Measurements from ENCODE around the gene PKD1.

PKD1 gene

DNA sequence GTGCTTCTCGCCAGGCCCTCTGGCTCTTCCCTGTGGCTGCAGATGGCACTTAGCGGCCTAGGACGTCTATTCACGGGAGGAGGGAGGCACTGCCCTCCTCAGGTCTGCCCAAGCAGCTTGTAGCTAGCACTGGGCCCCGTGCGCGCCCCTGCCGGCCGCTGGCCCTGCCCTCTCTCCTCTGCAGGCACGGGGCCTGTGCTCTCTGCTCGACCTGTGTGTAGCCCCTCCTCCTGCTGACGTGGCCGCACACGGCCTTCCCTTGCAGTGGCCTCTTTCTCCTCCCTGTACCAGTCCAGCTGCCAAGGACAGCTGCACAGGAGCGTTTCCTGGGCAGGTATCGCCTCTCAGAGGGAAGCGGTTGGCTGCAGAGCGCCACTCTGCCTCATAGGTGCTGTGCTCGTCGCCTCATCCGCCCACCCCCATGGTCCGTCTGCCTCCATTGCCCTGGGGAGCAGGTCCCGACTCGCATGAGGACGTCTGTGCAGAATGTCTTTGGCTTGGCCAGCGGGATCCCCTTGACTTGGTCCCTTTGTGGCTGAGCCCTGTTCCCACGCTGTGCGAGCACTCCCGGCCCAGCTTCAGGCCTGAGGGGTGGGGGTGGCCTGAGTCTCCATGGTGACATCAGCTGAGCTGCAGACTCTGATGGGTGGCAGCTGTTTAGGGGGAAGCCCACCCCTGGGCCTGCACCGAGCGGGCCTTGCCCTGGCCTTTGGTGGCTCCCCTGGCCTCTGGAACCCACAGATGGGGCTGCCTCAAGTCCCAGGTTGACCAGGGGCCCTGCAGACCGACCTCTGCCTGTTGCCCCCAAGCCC lies 53.3 kb downstream of the PKD1 start:
- no peaks in the 10 kb centered on the region for H3K9me3 ChIP-seq (ENCODE audit: low read depth, low read length)
- no peak for DNase-seq (ENCODE audit: low read depth, low spot score)
- no peak overlapping the region for H3K4me3 ChIP-seq
- no peak overlapping the region for H3K27ac ChIP-seq
- H3K36me3 ChIP-seq (ENCODE audit: insufficient read depth, low read length): no peaks in the 10 kb centered on the region; the same call in 1 of the 2 replicates
- no peak for TF ChIP-seq EZH2 (IDR thresholded peaks at IDR 0.05)
- TF ChIP-seq POLR2AphosphoS5 (IDR thresholded peaks at IDR 0.05; ENCODE audit: borderline replicate concordance, low read depth, low read length): no peak
- no peak for TF ChIP-seq FOXP2 (optimal IDR thresholded peaks at IDR 0.05; ENCODE audit: control extremely low read depth, extremely low read length, insufficient read depth)
- H3K9ac ChIP-seq (ENCODE audit: insufficient read length): no peak overlapping the region

DNA sequence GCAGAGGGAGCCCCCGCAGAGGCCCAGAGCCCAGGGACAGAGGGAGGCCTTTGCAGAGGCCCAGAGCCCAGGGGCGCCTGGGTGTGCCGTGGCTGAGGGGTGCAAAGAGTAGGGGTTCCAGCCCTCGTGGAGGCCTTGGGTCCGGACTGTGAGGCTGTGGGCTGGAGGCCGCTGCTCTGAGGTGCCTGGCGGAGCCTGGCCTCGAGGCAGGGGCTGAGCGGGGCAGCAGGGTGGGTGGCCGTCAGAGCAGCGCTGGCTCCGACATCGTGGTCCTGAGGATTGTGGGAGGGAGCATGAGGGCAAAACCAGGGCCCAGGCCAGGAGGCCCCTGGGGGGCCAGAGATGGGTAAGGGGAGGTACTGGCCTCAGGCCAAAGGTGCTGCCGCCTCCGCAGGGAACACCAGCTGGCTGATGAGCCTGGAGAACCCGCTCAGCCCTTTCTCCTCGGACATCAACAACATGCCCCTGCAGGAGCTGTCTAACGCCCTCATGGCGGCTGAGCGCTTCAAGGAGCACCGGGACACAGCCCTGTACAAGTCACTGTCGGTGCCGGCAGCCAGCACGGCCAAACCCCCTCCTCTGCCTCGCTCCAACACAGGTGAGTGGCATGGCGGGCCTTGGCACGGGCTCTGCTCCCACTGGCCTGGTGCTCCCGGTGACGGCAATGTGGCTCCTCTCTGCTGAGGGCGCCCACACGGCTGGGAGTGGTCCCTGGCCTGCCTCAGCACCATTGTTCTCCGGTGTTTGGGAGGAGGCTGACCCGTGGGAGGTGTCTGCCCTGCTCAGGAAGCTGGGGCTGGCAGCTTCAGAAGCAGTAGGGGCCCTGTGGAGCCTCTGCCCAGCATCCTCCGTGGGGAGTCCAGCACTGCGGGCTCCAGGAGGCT lies 54.3 kb downstream of the PKD1 start:
- no peak overlapping the region for H3K4me3 ChIP-seq
- no peak for DNase-seq (ENCODE audit: low read depth, low spot score)
- H3K27ac ChIP-seq: no peak overlapping the region
- H3K9me3 ChIP-seq (ENCODE audit: low read depth, low read length): no peaks in the 10 kb centered on the region
- no peak overlapping the region for H3K9ac ChIP-seq (ENCODE audit: insufficient read length)
- TF ChIP-seq POLR2AphosphoS5 (IDR thresholded peaks at IDR 0.05; ENCODE audit: borderline replicate concordance, low read depth, low read length) (no peak), FOXP2 (optimal IDR thresholded peaks at IDR 0.05; ENCODE audit: control extremely low read depth, extremely low read length, insufficient read depth) (no peak), EZH2 (IDR thresholded peaks at IDR 0.05) (no peak)
- H3K36me3 ChIP-seq (ENCODE audit: insufficient read depth, low read length): no peaks in the 10 kb centered on the region; the same call in 1 of the 2 replicates

- DNase-seq (ENCODE audit: low read depth, low spot score): no peak
- TF ChIP-seq EZH2 (IDR thresholded peaks at IDR 0.05) (no peak), FOXP2 (optimal IDR thresholded peaks at IDR 0.05; ENCODE audit: control extremely low read depth, extremely low read length, insufficient read depth) (no peak), POLR2AphosphoS5 (IDR thresholded peaks at IDR 0.05; ENCODE audit: borderline replicate concordance, low read depth, low read length) (no peak)
- H3K9ac ChIP-seq (ENCODE audit: insufficient read length): no peak overlapping the region
- no peak overlapping the region for H3K27ac ChIP-seq
- H3K9me3 ChIP-seq (ENCODE audit: low read depth, low read length): no peaks in the 10 kb centered on the region
- no peaks in the 10 kb centered on the region for H3K36me3 ChIP-seq (ENCODE audit: insufficient read depth, low read length)
- no peak overlapping the region for H3K4me3 ChIP-seq
Observed at GRCh38 chr16:2079991-2080390, 55.7 kb downstream of the PKD1 start.

DNA sequence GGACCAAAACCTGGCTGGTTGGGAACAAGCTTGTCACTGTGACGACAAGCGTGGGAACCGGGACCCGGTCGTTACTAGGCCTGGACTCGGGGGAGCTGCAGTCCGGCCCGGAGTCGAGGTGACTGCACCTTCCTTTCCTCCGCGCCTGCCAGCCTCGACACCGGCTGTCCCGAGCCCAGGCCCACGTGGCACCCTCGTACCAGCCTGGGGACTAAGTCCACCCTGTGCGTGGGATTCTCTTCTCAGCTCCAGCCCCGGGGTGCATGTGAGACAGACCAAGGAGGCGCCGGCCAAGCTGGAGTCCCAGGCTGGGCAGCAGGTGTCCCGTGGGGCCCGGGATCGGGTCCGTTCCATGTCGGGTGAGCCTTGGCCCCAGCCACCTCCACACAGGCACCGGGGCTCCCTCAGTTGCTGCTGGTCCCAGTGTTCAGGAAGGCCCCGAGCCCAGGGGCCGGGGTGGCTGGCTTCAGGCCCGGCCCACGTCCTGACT lies 56.3 kb downstream of the PKD1 start:
- Histone ChIP-seq H3K9me3 (ENCODE audit: low read depth, low read length) (no peaks in the 10 kb centered on the region), H3K36me3 (ENCODE audit: insufficient read depth, low read length) (no peaks in the 10 kb centered on the region), H3K4me3 (no peak overlapping the region), H3K9ac (ENCODE audit: insufficient read length) (no peak overlapping the region), H3K27ac (no peak overlapping the region)
- no peak for TF ChIP-seq POLR2AphosphoS5 (IDR thresholded peaks at IDR 0.05; ENCODE audit: borderline replicate concordance, low read depth, low read length)
- no peak for DNase-seq (ENCODE audit: low read depth, low spot score)

DNA sequence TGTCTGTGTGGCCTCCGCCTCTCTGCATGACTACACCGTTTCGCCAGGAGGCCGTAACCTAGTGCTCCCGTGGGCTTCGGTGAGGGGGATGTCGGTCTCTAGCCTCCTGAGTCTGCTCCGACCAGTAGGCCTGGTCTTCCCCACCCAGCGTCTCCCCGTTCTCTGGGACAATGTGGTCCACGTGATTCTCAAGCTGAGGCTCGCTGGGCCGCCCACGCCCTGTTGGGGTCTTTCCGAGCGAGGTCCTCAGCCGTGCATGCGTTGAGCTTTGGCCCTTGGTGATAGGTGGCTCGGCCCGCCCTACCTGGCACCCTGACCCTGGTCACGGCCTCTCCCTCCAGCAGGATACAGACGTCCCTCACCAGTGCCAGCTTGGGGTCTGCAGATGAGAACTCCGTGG lies 57.0 kb downstream of the PKD1 start:
- H3K9ac ChIP-seq (ENCODE audit: insufficient read length): no peak overlapping the region
- H3K27ac ChIP-seq: no peak overlapping the region
- no peak overlapping the region for H3K4me3 ChIP-seq
- DNase-seq (ENCODE audit: low read depth, low spot score): no peak
- TF ChIP-seq FOXP2 (optimal IDR thresholded peaks at IDR 0.05; ENCODE audit: control extremely low read depth, extremely low read length, insufficient read depth) (no peak), EZH2 (IDR thresholded peaks at IDR 0.05) (no peak), POLR2AphosphoS5 (IDR thresholded peaks at IDR 0.05; ENCODE audit: borderline replicate concordance, low read depth, low read length) (no peak)
- H3K36me3 ChIP-seq (ENCODE audit: insufficient read depth, low read length): no peaks in the 10 kb centered on the region; the same call in 1 of the 2 replicates
- H3K9me3 ChIP-seq (ENCODE audit: low read depth, low read length): no peaks in the 10 kb centered on the region

- no peak for DNase-seq (ENCODE audit: low read depth, low spot score)
Observed at GRCh38 chr16:2078096-2078495, 57.6 kb downstream of the PKD1 start.

GRCh38 chr16:2077696-2078095 lies 58.0 kb downstream of the PKD1 start:
- TF ChIP-seq FOXP2 (optimal IDR thresholded peaks at IDR 0.05; ENCODE audit: control extremely low read depth, extremely low read length, insufficient read depth): no peak
- no peak for TF ChIP-seq EZH2 (IDR thresholded peaks at IDR 0.05)
- TF ChIP-seq POLR2AphosphoS5 (IDR thresholded peaks at IDR 0.05; ENCODE audit: borderline replicate concordance, low read depth, low read length): no peak
- Histone ChIP-seq H3K9me3 (ENCODE audit: low read depth, low read length) (no peaks in the 10 kb centered on the region), H3K27ac (no peak overlapping the region), H3K9ac (ENCODE audit: insufficient read length) (no peak overlapping the region), H3K36me3 (ENCODE audit: insufficient read depth, low read length) (no peaks in the 10 kb centered on the region; the same call in 1 of the 2 replicates), H3K4me3 (no peak overlapping the region)
- no peak for DNase-seq (ENCODE audit: low read depth, low spot score)

More at GRCh38 chr16:2078096-2078495, 57.6 kb downstream of the PKD1 start:
- Histone ChIP-seq H3K9me3 (ENCODE audit: low read depth, low read length) (no peaks in the 10 kb centered on the region), H3K27ac (no peak overlapping the region), H3K9ac (ENCODE audit: insufficient read length) (no peak overlapping the region), H3K4me3 (no peak overlapping the region), H3K36me3 (ENCODE audit: insufficient read depth, low read length) (no peaks in the 10 kb centered on the region; the same call in 1 of the 2 replicates)
- TF ChIP-seq POLR2AphosphoS5 (IDR thresholded peaks at IDR 0.05; ENCODE audit: borderline replicate concordance, low read depth, low read length) (no peak), FOXP2 (optimal IDR thresholded peaks at IDR 0.05; ENCODE audit: control extremely low read depth, extremely low read length, insufficient read depth) (no peak), EZH2 (IDR thresholded peaks at IDR 0.05) (no peak)

GRCh38 chr16:2077016-2077415 lies 58.7 kb downstream of the PKD1 start:
- Histone ChIP-seq H3K4me3 (no peak overlapping the region), H3K36me3 (ENCODE audit: insufficient read depth, low read length) (no peaks in the 10 kb centered on the region; the same call in 1 of the 2 replicates), H3K9me3 (ENCODE audit: low read depth, low read length) (no peaks in the 10 kb centered on the region), H3K9ac (ENCODE audit: insufficient read length) (no peak overlapping the region), H3K27ac (no peak overlapping the region)
- no peak for TF ChIP-seq POLR2AphosphoS5 (IDR thresholded peaks at IDR 0.05; ENCODE audit: borderline replicate concordance, low read depth, low read length)
- TF ChIP-seq FOXP2 (optimal IDR thresholded peaks at IDR 0.05; ENCODE audit: control extremely low read depth, extremely low read length, insufficient read depth): no peak
- TF ChIP-seq EZH2 (IDR thresholded peaks at IDR 0.05): no peak
- no peak for DNase-seq (ENCODE audit: low read depth, low spot score)
